HepG2 (cell line): ENCODE results near the gene CARMIL1. TPM values are rescaled to one million over a fixed set of nuclear protein-coding genes. Genes with fewer than 3 reads are reported as not detected.

ENCODE experiments used
- BHLHE40 ChIP-seq: IDR thresholded peaks from 2 replicates; pipeline ENCODE4 v1.6.1; 2011; ENCODE audit warnings: low read length, improper control_type of control experiment
- EHMT2 ChIP-seq: fragments of 200-600 bp; sonication (generic); IDR thresholded peaks from 2 replicates; pipeline ENCODE4 v1.7.0; 2017; ENCODE audit warnings: antibody characterized with exemption, low read depth, low read length, borderline replicate concordance
- FOSL1 ChIP-seq: sonication (generic); formaldehyde crosslinking; IDR thresholded peaks from 2 replicates; pipeline ENCODE4 v1.9.0; 2021; ENCODE audit warnings: missing genetic modification reagents, borderline replicate concordance
- FOXA1 ChIP-seq, 2 experiments: fragments of 450-650 bp in 1 of 2; sonication (generic) in 1 of 2; formaldehyde crosslinking in 1 of 2; IDR thresholded peaks; 2 replicates each; pipeline versions ENCODE4 v1.4.0 to v1.6.1; 2016 to 2020; ENCODE audit warnings: missing genetic modification reagents in 1 of 2
- GATAD2A ChIP-seq: IDR thresholded peaks from 2 replicates; pipeline ENCODE4 v1.6.1; 2016
- IKZF4 ChIP-seq: sonication (generic); formaldehyde crosslinking; IDR thresholded peaks from 2 replicates; pipeline ENCODE4 v1.5.1; 2020; ENCODE audit warnings: borderline replicate concordance, mild to moderate bottlenecking, low read depth, missing genetic modification reagents; ENCODE audit errors: not compliant biosample characterization
- JUND ChIP-seq: sonication (generic); formaldehyde crosslinking; IDR thresholded peaks from 2 replicates; pipeline ENCODE4 v1.8.0; 2022; ENCODE audit warnings: mild to moderate bottlenecking, missing genetic modification reagents
- MAFG ChIP-seq: sonication (generic); formaldehyde crosslinking; IDR thresholded peaks from 2 replicates; pipeline ENCODE4 v1.5.1; 2020; ENCODE audit warnings: mild to moderate bottlenecking, missing genetic modification reagents
- NR2C2 ChIP-seq: sonication (generic); formaldehyde crosslinking; IDR thresholded peaks from 2 replicates; pipeline ENCODE4 v1.4.0; 2020; ENCODE audit warnings: missing genetic modification reagents, mild to moderate bottlenecking, moderate library complexity, borderline replicate concordance
- RARA ChIP-seq: IDR thresholded peaks from 2 replicates; pipeline ENCODE4 v1.6.1; 2016; ENCODE audit warnings: missing genetic modification reagents, missing compliant biosample characterization
- SOX13 ChIP-seq, 3 experiments: fragments of 450-650 bp in 1 of 3; sonication (generic) in 1 of 3; formaldehyde crosslinking in 1 of 3; IDR thresholded peaks in 2 of 3; conservative IDR thresholded peaks in 1 of 3; 2 replicates each; pipeline versions ENCODE4 v1.5.0 to v1.6.1; 2016 to 2020; ENCODE audit warnings: antibody characterized with exemption in 1 of 3, mild to moderate bottlenecking in 1 of 3, missing compliant biosample characterization in 1 of 3, missing genetic modification reagents in 1 of 3, moderate library complexity in 1 of 3
- TCF7 ChIP-seq: sonication (generic); IDR thresholded peaks from 2 replicates; pipeline ENCODE4 v1.6.1; 2016; ENCODE audit warnings: antibody characterized with exemption, low read depth
- TMF1 ChIP-seq: sonication (generic); formaldehyde crosslinking; IDR thresholded peaks from 2 replicates; pipeline ENCODE4 v1.8.1; 2022; ENCODE audit warnings: low read depth, missing genetic modification reagents
- YEATS2 ChIP-seq: sonication (generic); formaldehyde crosslinking; IDR thresholded peaks from 2 replicates; pipeline ENCODE4 v1.4.0; 2020; ENCODE audit warnings: missing genetic modification reagents, borderline replicate concordance
- ZNF12 ChIP-seq: sonication (generic); formaldehyde crosslinking; IDR thresholded peaks from 2 replicates; pipeline ENCODE4 v1.5.0; 2020; ENCODE audit warnings: missing genetic modification reagents
- ZNF205 ChIP-seq: IDR thresholded peaks from 2 replicates; pipeline ENCODE4 v1.6.1; 2018; ENCODE audit warnings: missing biosample characterization, missing genetic modification reagents
- polyA plus RNA-seq, 8 experiments: library from polyadenylated mRNA; depleted of rRNA in 3 of 8; stranded (reverse) in 7 of 8; unstranded in 1 of 8; fragments of >200 nt; fragmentation: Illumina TruSeq in 4 of 8; extraction: Trizol in 4 of 8; gene quantifications; 2 replicates each; pipeline versions ENCODE4 v1.2.1 to v1.2.3, GENCODE V29; 2011 to 2016; ENCODE audit warnings: low read depth in 4 of 8, missing spikeins in 1 of 8, mixed read lengths in 1 of 8; ENCODE audit not compliant: insufficient read depth in 1 of 8
- total RNA-seq, 5 experiments: library from RNA; depleted of rRNA; stranded (reverse); fragments of >200 nt; fragmentation: Illumina TruSeq; extraction: Trizol; gene quantifications; 2 replicates each; pipeline ENCODE4 v1.2.3, GENCODE V29; 2016; ENCODE audit warnings: low read depth in 1 of 5
- TF ChIP-seq, protein P1 (sequence below): sonication (generic); formaldehyde crosslinking; IDR thresholded peaks from 2 replicates; pipeline ENCODE4 v1.4.0; 2020; ENCODE audit warnings: missing genetic modification reagents, borderline replicate concordance
- TF ChIP-seq, protein P2 (sequence below): sonication (generic); IDR thresholded peaks from 2 replicates; pipeline ENCODE4 v1.6.1; 2016; ENCODE audit warnings: low read depth, borderline replicate concordance
- TF ChIP-seq, protein P3 (sequence below): IDR thresholded peaks from 2 replicates; pipeline ENCODE4 v1.6.1; 2018; ENCODE audit warnings: missing genetic modification reagents, mild to moderate bottlenecking, missing compliant biosample characterization
- TF ChIP-seq, protein P4 (sequence below): sonication (generic); formaldehyde crosslinking; IDR thresholded peaks from 2 replicates; pipeline ENCODE4 v1.4.0; 2020; ENCODE audit warnings: low read depth, mild to moderate bottlenecking, missing genetic modification reagents
- TF ChIP-seq, protein P5 (sequence below), 2 experiments: sonication (generic) in 1 of 2; formaldehyde crosslinking in 1 of 2; IDR thresholded peaks; 2 replicates each; pipeline versions ENCODE4 v1.4.0 to v1.6.1; 2016 to 2020; ENCODE audit warnings: borderline replicate concordance in 1 of 2, low read depth in 1 of 2, mild to moderate bottlenecking in 1 of 2, missing genetic modification reagents in 1 of 2

The CARMIL1 gene
- total and polyA plus RNA-seq, 2 of the 13 experiments (the other 11 are each of a cell fraction or from before 2014, with no cell fraction given): 1.8 to 2.6 TPM

DNA sequence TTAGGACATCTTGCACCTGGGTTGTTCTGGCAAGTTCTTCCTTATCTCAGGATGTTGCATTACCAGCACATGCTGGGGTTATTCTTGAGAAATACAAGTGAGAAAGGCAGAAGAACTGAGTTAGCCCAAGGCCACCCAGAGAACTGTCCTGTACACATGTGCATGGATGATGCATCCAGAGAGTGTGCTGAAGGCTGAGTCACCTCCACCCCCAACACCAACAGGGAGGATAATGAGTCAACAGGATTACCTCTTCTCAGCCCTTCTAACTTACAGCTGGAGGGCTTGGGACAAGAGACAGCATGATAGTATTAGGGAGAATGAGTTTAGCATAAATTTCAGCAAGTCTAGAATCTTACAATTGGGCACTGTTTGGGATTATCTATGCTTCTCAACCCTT lies 381.3 kb downstream of the CARMIL1 start (continued):
- TF ChIP-seq EHMT2 (no peak), GATAD2A (peak; percentile 71), FOXA1 (IDR thresholded peaks at IDR 0.05) (no peak), FOXA1 (CRISPR knock-in tag; IDR thresholded peaks at IDR 0.05) (peak; percentile 89), MAFG (CRISPR knock-in tag) (peak; percentile 87), NR2C2 (CRISPR knock-in tag) (0 out of 2 replicates have a peak, but pooled peaks have one; percentile 18), FOSL1 (peak; percentile 84), YEATS2 (CRISPR knock-in tag) (peak; percentile 25; the same call in 1 of the 2 replicates), BHLHE40 (peak; percentile 49; the same call in 1 of the 2 replicates), ZNF12 (CRISPR knock-in tag) (peak; percentile 72; the same call in 1 of the 2 replicates), SOX13 (IDR thresholded peaks at IDR 0.05) (peak; percentile 45; the same call in 1 of the 2 replicates), SOX13 (CRISPR knock-in tag; conservative IDR thresholded peaks at IDR 0.05 in 1 of 2, IDR thresholded peaks at IDR 0.05 in 1 of 2) (peak in 1 of 2 experiments; percentile 60; a peak in 2 of 4 replicates), IKZF4 (CRISPR knock-in tag) (no peak), RARA (CRISPR knock-in tag) (peak; percentile 48), TCF7 (no peak), TMF1 (no peak), JUND (CRISPR knock-in tag) (peak; percentile 92), ZNF205 (CRISPR knock-in tag) (0 out of 2 replicates have a peak, but pooled peaks have one; percentile 43)
- TF ChIP-seq, protein P1, sequence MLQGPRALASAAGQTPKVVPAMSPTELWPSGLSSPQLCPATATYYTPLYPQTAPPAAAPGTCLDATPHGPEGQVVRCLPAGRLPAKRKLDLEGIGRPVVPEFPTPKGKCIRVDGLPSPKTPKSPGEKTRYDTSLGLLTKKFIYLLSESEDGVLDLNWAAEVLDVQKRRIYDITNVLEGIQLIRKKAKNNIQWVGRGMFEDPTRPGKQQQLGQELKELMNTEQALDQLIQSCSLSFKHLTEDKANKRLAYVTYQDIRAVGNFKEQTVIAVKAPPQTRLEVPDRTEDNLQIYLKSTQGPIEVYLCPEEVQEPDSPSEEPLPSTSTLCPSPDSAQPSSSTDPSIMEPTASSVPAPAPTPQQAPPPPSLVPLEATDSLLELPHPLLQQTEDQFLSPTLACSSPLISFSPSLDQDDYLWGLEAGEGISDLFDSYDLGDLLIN (CRISPR knock-in tag): no peak
- TF ChIP-seq, protein P2, sequence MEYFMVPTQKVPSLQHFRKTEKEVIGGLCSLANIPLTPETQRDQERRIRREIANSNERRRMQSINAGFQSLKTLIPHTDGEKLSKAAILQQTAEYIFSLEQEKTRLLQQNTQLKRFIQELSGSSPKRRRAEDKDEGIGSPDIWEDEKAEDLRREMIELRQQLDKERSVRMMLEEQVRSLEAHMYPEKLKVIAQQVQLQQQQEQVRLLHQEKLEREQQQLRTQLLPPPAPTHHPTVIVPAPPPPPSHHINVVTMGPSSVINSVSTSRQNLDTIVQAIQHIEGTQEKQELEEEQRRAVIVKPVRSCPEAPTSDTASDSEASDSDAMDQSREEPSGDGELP: peak; percentile 79; the same call in 1 of the 2 replicates
- TF ChIP-seq, protein P3, sequence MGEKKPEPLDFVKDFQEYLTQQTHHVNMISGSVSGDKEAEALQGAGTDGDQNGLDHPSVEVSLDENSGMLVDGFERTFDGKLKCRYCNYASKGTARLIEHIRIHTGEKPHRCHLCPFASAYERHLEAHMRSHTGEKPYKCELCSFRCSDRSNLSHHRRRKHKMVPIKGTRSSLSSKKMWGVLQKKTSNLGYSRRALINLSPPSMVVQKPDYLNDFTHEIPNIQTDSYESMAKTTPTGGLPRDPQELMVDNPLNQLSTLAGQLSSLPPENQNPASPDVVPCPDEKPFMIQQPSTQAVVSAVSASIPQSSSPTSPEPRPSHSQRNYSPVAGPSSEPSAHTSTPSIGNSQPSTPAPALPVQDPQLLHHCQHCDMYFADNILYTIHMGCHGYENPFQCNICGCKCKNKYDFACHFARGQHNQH (CRISPR knock-in tag): peak; percentile 30; the same call in 1 of the 2 replicates
- TF ChIP-seq, protein P4, sequence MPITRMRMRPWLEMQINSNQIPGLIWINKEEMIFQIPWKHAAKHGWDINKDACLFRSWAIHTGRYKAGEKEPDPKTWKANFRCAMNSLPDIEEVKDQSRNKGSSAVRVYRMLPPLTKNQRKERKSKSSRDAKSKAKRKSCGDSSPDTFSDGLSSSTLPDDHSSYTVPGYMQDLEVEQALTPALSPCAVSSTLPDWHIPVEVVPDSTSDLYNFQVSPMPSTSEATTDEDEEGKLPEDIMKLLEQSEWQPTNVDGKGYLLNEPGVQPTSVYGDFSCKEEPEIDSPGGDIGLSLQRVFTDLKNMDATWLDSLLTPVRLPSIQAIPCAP (CRISPR knock-in tag): no peak
- TF ChIP-seq, protein P5, sequence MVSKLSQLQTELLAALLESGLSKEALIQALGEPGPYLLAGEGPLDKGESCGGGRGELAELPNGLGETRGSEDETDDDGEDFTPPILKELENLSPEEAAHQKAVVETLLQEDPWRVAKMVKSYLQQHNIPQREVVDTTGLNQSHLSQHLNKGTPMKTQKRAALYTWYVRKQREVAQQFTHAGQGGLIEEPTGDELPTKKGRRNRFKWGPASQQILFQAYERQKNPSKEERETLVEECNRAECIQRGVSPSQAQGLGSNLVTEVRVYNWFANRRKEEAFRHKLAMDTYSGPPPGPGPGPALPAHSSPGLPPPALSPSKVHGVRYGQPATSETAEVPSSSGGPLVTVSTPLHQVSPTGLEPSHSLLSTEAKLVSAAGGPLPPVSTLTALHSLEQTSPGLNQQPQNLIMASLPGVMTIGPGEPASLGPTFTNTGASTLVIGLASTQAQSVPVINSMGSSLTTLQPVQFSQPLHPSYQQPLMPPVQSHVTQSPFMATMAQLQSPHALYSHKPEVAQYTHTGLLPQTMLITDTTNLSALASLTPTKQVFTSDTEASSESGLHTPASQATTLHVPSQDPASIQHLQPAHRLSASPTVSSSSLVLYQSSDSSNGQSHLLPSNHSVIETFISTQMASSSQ (IDR thresholded peaks at IDR 0.05; ENCODE audit: low read depth): 0 out of 2 replicates have a peak, but pooled peaks have one; percentile 7
- TF ChIP-seq, protein P5 (CRISPR knock-in tag; IDR thresholded peaks at IDR 0.05; ENCODE audit: borderline replicate concordance): no peak
